GM21423 (cell line): ENCODE data around the gene NCAM1.

Experiments used
- ATAC-seq: cut with Tn5 transposase; IDR thresholded peaks from one replicate; pipeline ENCODE4 v1.9.1; 2021; ENCODE audit warnings: mild to moderate bottlenecking, moderate library complexity; ENCODE audit not compliant: unreplicated experiment

NCAM1 gene

DNA sequence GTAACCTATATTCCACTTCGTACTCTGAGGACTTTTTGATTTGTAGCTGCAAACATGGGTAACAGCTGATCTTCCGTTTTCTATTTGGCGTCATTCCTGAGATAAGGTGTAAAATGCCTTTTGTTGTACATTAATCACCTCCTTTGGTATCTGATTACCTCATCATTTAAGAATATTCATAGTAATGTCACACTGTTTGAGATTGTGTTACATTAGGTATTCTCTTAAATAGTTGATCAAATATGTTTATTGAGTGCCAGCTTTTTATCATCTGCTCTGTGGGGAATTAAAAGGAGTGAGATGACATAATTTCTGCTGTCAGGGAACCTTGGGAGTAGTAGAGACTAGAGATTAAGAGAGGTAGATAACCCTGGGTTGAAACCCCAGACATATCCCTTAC, 5.9 kb downstream of the NCAM1 start:
- ATAC-seq = no peak

DNA sequence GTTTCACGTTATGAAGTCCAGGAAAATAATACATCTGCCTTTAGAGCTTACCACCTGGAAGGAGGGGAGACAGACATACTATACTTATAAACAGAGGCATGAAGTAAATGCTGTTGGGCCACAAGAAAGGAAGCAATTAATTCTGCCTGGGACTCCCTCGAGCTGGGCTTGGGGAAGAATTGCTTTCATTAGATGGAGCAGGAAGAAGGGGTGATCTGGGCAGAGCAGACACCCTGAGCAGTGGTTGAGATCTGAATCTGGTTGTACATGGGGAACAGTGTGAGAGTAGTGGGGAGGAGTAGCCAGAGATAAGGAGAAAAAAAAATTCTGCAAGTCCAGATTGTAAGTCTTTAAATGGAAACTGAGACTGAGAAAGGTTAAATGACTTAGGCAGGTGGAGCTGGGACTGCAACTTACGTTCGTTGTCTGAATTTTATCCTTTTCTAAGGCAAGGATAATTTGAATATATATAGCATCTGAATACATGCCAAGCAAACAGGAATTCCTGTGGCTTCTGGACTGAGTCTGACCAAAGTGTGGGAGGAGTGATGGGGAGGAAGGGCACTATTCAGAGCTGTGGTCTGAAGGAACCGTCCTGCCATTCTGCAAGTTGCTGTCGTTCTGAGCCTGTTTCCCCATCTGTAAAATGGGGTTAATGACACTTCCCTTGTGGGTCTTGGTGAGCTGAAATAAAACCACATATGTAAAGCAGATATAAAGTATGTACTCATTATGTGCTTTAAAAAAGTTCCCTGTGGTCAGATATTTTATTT, 7.9 kb downstream of the NCAM1 start:
- no peak for ATAC-seq

DNA sequence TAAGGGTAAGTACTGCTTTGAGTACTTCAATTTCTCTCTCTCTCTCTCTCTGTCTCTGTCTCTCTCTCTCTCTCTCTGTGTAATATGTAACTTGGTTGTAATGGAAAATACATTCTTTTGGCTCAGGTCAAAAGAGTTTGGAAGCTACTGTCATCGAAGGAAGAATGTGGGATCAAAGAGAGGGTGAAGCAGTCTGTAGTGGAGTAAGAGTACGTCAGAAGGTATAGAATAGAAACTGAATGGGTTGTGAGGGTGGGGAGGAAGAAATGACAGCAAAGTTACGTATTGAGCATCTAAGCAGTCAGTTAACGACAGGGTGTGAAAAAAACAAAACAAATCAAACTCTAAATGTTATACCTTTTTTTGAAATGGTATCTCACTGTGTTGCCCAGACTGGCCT, 10.0 kb downstream of the NCAM1 start:
- ATAC-seq = no peak

DNA sequence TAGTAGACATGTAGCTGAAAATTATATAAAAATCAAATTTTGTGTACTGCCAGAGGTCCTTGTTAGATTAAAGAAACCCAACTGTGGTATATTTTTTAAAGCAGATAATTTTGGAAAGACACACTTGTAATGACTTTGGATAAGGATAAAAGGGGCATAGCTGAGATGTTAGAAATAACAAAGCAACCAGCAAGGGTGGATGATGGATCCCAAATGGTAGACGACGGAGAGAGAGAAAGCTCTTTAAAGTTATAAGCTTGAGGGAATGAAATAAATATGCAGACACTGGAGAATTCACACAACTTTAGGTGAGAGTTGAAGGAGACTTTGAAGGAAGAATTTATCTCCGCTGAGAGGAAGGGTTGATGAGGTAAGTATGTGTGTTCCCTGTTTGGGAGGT, 10.6 kb downstream of the NCAM1 start:
- no peak for ATAC-seq

DNA sequence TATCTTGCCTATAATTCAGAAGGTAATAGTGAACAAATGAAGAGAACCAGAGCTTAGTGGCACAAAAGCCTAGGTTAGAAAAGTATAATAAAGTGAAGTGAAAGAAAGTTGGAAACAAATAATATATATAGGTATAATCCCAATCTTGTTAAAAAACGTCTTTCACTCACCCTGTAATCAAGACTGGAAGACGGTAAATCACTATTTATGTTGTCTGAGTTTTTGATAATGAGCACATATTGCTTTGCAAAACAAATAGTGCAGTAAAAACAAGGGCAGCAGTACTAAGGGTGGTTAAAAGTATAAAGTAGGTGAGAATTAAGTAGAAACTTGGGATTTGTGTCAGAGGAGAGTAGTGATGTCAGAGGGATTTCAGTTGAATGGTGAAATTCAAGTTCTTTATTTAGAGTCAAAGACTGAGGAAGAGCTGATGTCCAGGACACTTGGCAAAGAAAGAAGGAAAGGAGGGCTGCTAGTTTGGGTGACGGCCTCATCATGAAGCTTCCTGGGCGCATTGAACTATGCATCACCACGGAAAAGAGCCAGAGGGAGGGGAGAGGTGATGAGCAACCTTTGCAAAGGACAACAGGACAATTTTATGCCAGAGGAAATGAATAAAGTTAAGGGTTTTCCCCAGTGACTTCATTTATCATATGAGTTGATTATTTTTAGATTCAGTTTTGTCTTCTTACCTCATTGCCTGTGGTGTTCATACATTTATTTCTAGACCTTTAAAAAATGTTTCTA, 11.4 kb downstream of the NCAM1 start:
- no peak for ATAC-seq

DNA sequence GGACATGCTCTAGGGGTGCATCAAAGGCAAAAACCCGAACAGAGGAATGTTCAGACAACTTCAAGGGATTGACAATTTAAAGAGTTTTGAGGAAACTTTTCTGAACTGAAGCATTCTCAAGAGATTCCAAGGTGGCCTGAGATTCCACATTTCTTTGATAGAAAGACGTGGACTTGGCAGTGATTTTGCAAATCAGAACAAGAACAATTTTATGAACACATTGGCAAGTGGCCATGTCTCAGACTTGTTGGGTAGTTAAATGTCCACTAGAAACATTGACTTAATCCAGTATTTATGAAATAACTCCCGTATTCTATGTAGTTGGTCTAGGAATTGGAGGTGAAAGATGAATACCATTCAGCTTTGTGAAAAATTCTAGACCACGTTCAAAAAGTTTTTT, 13.8 kb downstream of the NCAM1 start:
- ATAC-seq = no peak

DNA sequence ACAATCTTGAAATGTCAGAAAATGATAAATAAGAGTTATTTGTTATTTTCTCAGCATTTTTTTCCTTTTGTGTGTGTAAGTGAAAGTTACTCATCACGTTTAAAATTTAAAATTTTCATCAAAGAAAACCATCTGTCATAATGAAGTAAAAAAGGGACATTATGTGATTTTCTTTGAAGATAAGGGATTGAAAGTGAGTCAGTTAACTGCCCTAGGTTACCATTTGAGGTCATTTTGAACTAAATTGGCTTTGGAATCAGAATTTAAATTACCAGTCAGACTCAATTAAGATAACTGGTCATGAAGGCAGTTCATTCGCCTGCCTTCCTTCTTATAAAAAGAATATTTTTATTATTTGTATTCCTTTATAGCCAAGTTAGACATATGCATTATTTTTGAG, 14.3 kb downstream of the NCAM1 start:
- no peak for ATAC-seq

DNA sequence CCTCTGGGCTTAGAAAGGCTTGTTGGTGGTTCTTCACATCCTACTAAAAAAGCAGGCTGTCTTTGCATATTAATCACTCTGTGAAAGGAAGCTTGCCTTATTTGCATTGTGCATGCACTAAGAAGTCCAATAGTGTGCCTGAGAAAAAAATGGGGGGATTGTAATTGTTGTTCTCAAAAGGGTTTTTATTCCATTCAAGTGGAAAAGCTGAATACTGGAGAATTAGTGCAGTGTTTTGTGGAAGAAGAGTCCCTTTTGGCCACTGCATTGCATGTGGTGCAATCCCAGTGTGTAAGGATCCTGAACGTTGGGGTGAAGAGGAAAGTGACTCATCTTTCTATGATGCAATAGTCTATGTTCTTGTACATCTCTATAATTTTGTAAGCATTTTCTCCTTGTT, 16.5 kb downstream of the NCAM1 start:
- no peak for ATAC-seq

DNA sequence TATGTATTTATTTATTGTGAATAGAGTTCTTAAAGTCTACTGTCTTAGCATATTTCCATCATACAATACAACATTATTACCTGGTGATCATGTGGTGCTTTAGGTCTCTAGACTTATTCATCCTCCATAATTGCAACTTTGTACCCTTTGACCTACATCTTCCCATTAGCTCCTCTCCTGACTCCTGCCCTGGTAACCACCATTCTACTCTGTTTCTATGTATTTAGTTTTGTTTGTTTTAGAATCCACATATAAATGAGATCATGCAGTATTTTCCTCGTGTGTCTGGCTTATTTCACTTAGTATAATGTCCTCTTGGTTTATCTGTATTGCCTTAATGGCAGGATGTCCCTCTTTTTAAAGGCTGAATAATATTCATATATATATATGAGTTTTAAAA, 22.7 kb downstream of the NCAM1 start:
- no peak for ATAC-seq

DNA sequence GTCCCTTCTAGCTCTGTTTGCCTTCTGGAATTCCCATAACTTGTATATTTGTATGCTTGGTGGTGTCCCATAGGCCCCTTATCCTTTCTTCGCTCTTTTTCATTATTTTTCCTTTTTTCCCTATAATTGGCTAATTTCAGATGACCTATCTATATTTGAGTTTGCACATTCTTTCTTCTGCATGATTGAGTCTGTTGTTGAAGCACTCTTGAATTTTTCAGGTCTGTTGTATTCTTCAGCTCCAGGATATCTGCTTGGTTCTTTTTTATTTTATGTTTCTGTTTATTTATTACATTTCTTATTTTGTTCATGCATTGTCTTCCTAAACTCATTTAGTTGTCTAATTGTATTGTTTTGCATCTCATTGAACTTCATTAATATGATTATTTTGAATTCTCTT, 28.0 kb downstream of the NCAM1 start:
- no peak for ATAC-seq

DNA sequence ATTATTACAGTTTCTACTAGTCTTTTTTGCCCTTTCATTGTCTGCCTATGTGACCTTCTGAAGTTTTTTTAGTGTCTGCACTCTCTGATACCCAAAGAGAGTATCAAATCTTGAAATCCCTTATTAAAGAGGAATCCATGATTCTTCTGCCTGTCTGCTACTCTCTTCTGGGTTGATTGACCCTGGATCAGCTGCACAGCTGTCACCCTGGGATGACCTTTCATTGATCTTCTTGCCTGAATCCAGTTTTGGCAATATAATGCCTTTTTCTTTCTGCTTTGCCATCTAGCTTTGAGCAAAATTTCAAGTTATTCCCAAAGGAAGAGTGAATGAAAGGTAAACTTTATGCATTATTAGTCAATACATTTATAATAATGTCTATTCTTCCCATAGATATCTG, 32.6 kb downstream of the NCAM1 start:
- ATAC-seq = no peak

DNA sequence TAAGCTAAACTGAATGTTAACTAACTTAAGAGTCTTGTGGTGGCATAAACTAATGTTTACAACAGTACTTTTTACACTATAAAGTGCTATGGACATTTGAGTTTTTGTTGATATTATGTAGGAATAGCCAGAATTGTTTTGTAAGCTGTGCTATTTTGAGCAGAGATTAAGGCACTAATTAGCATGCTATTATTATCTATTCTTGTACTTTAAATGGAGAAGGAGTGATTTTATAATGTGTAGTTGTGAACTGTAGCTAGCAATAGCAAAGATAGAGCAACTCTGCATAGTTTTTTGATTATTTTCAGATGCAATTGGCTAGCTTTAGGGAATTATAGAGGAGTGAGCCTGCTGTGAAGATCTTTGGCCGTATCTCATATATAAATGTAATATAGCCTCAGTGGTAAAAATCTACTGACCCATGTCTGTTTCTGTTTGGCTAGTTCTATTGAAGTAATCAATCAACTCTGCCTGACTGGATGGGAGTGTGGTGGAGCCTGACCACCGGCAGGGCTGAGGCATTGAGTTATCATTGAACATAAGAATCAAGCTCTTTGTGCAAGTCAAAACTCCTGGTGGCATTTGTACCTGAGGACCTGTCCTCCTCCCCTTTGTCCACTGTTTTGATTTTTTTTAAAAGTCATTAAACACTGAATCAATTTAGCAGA, 34.3 kb downstream of the NCAM1 start:
- ATAC-seq = no peak

DNA sequence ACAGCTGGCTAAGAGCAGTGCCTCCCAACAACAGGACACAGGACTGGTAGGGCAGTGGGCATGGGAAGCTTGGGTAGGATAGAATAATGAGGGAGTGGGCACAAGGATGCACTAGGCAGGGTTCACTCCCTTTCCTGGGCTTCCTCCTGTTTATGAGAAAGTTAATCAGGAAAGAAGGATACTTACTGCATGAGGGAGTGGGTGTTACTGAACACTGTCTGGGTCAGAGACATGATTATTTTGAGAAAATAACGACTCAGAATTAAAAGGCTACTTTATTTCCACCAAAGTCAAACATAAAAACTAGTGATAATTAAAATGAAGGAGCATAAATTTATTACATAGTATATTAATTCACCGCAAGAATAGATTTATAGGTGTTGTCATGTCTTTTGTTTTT, 35.8 kb downstream of the NCAM1 start:
- ATAC-seq = no peak

DNA sequence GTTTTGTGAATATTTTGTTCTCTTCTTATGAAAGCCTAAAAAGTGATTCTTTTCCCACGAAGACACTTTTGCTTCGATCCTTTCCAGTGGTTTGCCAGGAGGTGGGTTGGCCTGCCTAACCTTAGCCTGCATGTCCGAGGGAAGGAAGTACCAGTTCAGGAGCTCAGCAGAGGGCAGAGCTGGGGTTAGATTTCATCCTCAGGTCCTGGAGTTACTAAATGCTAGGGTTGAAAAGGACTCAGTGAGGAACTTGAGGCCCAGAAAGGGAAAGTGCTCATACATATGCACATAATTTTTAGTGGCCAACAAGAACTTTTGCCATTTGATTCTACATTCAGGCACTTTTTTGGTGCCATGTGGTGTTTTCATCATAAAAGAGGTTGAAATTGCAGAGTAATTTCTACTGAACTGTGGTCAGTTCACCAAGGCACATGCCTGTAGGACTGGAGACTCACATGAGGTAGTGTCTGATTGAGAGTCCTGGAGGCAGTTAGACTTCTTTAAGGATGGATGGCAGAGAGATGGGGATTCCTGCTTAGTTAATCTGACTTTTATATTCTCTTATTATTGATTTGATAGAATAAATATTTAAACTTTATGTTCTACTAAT, 36.7 kb downstream of the NCAM1 start:
- ATAC-seq = no peak

DNA sequence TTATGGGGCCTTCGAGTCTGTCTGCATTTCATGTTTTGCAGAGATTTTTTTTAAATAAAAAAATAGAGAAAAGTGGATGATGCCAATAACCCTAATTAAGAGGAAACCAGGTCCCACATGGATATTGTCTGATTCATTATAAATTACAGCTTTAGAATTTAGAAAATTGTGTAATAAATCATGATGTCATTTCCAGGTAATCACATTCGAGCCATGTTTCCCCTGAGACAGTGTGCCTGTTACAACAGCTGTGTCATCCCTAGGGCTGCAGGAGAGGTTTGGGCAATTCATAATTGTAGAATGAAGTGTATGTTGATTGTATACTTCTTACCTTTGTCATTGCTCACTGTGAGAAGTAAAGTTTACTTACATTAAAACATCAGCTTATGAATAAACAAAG, 38.3 kb downstream of the NCAM1 start:
- ATAC-seq = no peak

DNA sequence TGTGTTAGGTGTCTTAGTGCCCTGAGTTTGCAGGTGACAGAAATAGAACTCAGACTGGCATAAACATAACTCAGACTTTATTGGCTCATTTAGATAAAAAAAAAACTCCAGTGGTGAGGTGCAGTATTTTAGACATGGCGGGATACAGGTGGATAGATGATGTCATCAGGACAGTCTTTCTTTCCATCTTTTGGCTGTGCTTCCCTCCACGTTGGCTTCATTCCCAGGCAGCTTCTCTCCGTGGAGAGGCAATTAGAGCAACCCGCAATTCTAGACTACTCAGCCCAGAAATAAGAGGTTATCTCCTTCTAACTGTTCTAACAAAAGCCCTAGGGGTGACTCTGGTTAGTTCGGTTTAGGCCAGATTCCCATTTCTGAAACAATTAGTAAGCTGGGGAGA, 40.5 kb downstream of the NCAM1 start:
- ATAC-seq = no peak

DNA sequence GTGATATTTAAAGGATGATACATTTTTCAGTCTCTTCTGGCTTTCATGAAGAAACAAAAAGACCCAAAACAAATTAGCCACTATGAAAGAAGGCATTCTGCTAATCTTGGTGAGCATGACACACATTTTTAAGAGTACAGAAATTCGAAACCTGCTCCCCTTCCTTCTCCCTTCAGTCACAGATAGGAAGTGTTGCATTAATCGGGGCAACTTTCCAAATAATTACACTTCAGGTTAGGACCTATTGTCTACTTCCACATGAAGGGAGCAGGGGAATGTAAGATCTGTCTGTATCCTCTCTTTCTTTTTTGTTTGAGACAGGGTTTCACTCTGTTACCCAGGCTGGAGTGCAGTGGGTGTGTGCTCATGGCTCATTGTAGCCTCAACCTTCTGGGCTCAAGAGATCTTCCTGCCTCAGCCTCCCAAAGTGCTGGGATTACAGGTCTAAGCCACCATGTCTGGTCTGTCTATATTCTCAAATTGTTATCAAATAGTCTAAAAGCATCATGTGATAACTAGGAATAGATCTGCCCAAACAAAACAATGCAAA, 45.8 kb downstream of the NCAM1 start:
- no peak for ATAC-seq

DNA sequence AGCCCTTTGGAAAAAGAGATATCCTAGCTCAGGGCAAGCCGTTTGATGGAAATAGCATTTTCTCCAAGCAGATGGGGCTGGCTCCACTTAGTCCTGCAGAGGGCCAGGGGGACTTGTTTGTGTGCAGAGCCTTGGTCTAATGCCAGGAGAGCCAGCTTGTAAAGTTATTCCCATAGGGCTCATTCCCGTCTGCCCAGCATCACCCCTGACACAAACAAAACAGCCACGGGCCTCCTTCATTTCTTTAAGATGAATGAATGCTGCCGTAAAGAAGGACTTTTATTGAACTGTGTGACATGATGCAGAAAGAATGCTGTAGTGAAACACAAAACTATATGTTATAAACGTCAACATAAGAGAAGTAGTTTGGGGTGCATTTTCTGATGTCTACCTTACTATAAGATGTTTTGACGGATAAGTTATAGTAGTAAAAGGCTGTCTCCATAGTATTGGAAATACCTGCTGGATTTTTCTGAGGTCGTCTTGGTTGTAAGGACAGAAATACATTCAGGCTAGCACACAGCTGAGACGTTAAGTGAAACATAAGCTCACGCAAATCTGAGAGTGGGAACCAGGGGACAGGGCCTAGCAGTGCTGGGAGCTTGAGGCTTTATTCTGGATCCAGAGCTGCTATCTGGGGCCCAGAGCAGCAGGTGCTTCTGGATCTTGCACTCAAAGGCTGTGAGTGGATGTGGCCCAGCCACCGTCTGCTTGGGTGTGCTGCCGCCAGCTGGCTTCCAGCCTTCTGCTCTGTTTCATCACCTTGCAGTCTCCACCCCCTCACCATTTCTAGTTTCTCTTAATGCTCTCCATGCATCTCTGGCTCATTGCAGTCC, 53.3 kb downstream of the NCAM1 start:
- no peak for ATAC-seq

DNA sequence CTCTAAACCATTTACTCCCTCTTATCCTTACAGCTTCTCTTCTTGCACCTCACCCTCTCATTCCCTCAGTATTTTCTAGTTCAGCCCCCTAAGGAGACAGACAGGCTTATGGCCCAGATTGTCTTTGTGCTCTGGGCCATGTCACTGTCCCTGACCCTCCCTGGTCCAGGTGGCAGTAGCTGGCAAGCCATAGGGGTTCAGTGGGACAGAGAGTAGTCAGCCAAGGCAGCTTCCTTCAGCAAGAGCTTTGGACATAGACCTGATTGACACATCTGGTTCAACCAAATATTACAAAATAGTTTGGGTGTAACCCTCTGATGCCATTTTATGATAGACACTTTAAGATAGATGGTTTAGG, 53.9 kb downstream of the NCAM1 start:
- no peak for ATAC-seq

DNA sequence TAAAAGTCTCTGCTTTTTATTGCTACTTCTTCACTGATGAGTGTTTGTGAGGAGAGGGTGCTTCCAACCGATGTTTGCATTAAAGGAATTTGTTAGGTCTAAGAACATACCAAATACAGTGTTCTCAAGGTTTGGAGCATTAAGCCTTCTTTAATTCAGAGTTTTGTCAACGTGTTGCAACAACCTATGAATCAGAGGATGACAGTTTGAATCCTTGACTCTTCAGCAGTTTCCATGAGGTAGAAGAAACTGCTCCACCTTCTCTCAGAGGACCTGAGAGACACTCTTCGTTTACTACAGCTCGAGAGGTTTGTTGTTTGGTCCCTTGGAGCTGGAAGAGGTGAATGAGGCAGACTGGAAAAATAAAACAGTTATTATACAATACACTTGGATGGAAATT, 55.7 kb downstream of the NCAM1 start:
- ATAC-seq = no peak

DNA sequence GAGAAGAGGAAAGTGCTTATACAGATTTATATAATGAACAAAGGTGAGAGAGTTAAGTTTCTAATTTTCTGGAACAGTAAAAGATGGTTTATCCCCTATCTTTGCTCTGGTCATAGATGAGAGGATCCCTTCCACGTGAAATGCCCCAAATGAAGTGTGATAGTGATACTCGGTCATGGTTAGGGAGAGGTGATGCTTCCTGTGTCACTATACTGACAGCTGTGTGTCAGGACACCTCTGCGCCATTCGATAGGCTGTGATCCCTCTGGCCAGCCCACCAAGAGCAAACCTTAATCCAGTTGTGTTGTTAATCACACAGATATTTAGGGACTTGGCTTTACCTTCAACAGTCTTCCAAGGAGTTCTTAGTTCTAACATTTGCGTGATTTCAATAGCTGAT, 57.7 kb downstream of the NCAM1 start:
- ATAC-seq = no peak
